Ovary (tissue), 3 donors: ENCODE results near the gene CRYBG2.

Experiments used
- POLR2A ChIP-seq: fragments of 450-650 bp; IDR thresholded peaks from one replicate; pipeline ENCODE4 v1.6.1; 2017; ENCODE audit warnings: antibody characterized with exemption, mild to moderate bottlenecking, moderate library complexity
- TF ChIP-seq, protein P1 (sequence below), 3 donors: fragments of 450-650 bp in 2 of 3; fragments of 200-600 bp in 1 of 3; IDR thresholded peaks; one replicate each; pipeline versions ENCODE4 v1.5.1 to v1.8.0; 2016 to 2022; ENCODE audit warnings: antibody characterized with exemption in 3 of 3, mild to moderate bottlenecking in 1 of 3
- donor health status: DM: no; HTN: no; CAD: no.

- TF ChIP-seq, protein P1, sequence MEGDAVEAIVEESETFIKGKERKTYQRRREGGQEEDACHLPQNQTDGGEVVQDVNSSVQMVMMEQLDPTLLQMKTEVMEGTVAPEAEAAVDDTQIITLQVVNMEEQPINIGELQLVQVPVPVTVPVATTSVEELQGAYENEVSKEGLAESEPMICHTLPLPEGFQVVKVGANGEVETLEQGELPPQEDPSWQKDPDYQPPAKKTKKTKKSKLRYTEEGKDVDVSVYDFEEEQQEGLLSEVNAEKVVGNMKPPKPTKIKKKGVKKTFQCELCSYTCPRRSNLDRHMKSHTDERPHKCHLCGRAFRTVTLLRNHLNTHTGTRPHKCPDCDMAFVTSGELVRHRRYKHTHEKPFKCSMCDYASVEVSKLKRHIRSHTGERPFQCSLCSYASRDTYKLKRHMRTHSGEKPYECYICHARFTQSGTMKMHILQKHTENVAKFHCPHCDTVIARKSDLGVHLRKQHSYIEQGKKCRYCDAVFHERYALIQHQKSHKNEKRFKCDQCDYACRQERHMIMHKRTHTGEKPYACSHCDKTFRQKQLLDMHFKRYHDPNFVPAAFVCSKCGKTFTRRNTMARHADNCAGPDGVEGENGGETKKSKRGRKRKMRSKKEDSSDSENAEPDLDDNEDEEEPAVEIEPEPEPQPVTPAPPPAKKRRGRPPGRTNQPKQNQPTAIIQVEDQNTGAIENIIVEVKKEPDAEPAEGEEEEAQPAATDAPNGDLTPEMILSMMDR (IDR thresholded peaks at IDR 0.05), result no peak
- TF ChIP-seq POLR2A, result no peak
Observed at GRCh38 chr1:26320896-26321295, 33.0 kb downstream of the CRYBG2 start.
